ENCODE measurements around the gene TNFRSF18.

The TNFRSF18 gene

DNA sequence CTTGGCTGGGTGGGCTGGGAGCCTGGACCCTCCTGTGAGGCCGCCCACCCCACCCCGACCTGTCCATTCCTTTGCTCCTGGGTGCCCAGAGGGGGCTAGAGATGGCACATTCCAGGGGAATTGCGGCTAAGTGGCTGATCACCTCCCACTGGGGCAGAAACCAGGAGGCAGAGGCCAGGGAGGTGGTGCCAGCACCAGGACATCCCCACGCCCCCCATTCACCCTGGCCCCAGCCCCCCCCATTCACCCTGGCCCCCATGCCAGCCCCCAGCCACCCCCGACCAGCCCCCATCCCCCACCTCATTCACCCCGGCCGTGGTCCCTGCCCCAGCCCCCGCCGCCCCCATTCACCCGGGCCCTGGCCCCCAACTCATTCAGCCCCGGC, 33.9 kb upstream of the TNFRSF18 start:
- DNase-seq: no peak

GRCh38 chr1:1239614-1240347, 33.4 kb upstream of the TNFRSF18 start:
- no peak for DNase-seq

DNA sequence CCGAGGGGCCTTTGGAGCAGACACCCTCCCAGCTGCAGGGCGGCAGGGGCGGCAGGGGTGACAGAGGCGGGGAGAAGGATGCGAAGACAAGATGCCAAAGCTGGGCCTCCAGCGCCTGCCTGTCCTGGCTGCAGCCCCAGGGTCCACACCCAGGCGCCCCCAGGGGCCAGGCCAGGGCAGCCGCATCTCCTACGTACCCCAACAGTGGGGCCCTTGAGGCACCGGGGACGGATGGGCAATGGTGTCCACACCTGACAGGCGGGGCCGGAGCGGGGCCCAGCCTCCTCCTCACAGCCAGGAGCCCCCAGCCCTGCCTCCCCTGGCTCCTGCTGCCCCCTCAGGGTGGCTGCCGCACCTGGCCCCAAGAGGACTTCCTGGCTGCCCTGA, 32.8 kb upstream of the TNFRSF18 start:
- DNase-seq: no peak

DNA sequence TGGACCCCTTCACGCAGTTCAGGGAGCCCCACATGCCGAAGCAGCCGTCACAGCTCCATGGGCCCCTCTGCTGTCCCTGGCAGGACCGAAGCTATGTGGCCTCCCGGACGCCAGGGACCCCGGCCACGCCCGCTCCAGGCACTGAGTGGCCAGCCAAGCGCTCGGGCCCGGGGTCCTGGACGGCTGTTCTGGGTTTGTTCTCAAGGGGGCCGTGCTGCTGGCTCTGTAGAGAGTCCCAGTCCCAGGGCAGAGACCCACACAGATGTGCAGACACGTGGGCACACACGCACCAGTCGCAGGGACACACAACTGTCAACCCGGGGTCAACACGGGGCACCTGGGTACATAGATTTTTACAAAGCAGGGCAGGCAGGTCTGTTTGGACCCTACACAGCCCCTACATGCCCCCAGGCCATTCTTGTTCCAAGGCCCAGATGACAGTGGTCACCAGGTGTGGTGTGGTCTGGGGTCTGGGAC, 32.3 kb upstream of the TNFRSF18 start:
- DNase-seq: no peak

GRCh38 chr1:1237874-1238701, 31.7 kb upstream of the TNFRSF18 start:
- DNase-seq: no peak

- no peak for DNase-seq
Observed at GRCh38 chr1:1236945-1237873, 30.8 kb upstream of the TNFRSF18 start.

- no peak for DNase-seq
Observed at GRCh38 chr1:1236176-1236763, 29.9 kb upstream of the TNFRSF18 start.

DNA sequence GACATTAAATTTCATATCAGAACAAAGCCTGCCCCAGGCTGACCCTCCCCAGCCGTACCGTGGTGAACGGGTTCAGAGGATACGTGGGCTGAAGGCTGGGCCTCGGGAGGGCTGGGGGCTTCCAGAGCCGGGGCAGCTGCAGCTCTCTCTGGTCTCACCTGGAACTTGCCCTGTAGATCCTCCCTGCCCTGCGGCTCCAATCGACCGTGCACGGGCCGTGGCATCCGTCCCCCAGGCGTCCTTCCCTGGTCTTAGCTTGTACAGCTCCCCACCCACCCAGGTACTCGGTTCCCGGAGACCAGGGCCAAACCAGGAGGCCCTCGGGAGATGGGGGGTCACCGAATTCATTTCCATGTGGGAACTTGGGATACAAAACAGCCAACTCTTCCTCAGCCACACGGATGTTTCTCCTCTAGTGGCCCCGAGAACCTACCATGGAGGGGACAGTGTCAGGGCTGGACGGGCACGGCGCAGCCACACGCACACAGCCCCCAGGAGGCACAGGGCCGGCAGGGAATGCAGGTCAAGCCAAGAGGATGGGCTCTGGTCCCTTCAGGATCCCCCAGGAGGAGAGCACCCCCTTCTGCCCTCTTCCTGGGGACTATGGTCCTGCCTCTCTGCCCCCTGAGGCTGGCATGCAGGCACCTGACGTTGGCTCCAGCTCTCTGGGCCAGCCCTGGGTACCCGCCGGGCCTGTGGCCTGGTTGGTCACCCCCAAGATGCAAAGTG, 28.8 kb upstream of the TNFRSF18 start:
- DNase-seq: no peak

- no peak for DNase-seq
Observed at GRCh38 chr1:1234180-1234808, 27.9 kb upstream of the TNFRSF18 start.

- DNase-seq: no peak
Observed at GRCh38 chr1:1233567-1233892, 27.1 kb upstream of the TNFRSF18 start.

DNA sequence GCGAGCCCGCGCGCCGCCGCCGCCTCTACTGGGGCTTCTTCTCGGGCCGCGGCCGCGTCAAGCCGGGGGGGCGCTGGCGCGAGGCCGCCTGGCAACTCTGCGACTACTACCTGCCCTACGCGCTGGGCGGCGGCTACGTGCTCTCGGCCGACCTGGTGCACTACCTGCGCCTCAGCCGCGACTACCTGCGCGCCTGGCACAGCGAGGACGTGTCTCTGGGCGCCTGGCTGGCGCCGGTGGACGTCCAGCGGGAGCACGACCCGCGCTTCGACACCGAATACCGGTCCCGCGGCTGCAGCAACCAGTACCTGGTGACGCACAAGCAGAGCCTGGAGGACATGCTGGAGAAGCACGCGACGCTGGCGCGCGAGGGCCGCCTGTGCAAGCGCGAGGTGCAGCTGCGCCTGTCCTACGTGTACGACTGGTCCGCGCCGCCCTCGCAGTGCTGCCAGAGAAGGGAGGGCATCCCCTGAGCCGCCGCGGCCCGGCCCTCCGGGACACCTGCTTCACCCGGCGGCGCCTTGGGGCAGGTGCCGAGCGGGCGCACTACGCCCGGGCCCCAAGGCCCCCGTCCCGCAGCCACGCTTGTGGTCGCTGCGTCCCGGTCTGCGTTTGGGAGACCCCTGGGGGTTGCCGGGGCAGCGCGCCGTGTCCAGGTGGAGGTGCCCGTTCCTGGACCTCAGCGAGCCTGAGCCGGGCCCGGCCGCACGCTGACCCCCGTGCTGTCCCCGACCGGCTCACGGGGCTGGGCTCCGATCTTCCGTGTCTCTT, 26.6 kb upstream of the TNFRSF18 start:
- DNase-seq: no peak

DNA sequence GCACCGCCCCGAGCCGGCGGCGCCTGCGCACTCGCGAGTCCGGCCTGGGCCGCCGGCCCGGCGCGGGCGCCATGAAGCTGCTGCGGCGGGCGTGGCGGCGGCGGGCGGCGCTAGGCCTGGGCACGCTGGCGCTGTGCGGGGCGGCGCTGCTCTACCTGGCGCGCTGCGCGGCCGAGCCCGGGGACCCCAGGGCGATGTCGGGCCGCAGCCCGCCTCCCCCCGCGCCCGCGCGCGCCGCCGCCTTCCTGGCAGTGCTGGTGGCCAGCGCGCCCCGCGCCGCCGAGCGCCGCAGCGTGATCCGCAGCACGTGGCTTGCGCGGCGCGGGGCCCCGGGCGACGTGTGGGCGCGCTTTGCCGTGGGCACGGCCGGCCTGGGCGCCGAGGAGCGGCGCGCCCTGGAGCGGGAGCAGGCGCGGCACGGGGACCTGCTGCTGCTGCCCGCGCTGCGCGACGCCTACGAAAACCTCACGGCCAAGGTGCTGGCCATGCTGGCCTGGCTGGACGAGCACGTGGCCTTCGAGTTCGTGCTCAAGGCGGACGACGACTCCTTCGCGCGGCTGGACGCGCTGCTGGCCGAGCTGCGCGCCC, 25.9 kb upstream of the TNFRSF18 start, which contains the start of gene B3GALT6:
Gene B3GALT6, plus strand, starts transcription at position 30 of the 588 bp plus-strand sequence. Its CDS starts 42 bp downstream, at position 72.
- no peak for DNase-seq

GRCh38 chr1:1231400-1232207, 25.2 kb upstream of the TNFRSF18 start, which contains the start of gene SDF4:
TSS of gene SDF4 (minus strand) at chr1:1232001. CDS start at chr1:1228772, 3,229 bp downstream.
- DNase-seq: peak; percentile 97

DNA sequence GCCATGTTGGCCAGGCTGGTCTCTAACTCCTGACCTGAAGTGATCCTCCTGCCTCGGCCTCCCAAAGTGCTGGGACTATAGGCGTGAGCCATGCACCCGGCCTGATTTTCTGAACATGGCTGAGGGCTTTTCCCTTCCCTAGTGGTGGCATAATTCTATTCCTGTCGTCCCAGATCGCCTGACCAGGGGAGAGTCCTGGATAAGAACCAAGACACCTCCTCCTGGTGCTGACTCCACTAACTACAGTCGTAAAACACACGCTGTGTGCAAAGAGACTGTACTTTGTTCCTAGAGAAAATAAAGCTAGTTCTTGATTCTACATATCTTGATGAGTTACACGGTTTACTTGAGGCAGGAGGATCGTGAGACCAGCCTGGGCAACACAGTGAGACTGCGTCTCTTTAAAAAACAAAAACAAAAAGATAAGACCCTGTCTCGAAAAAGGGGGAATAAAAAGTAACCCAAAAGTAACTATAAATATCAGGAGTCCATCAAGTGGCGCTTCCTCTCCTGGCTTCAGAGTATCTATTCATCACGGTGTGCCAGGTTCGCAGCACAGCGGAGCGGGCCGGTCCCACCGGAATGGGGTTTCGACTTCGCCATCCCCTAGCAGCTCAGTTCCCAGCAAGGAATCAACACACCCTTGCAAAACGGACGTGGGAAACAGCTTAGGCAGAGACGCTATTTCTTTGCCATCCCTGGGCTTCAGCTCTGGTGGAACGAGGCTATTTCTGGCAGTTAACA, 24.4 kb upstream of the TNFRSF18 start:
- DNase-seq: no peak

GRCh38 chr1:1229770-1230169, 23.4 kb upstream of the TNFRSF18 start:
- no peak for DNase-seq

DNA sequence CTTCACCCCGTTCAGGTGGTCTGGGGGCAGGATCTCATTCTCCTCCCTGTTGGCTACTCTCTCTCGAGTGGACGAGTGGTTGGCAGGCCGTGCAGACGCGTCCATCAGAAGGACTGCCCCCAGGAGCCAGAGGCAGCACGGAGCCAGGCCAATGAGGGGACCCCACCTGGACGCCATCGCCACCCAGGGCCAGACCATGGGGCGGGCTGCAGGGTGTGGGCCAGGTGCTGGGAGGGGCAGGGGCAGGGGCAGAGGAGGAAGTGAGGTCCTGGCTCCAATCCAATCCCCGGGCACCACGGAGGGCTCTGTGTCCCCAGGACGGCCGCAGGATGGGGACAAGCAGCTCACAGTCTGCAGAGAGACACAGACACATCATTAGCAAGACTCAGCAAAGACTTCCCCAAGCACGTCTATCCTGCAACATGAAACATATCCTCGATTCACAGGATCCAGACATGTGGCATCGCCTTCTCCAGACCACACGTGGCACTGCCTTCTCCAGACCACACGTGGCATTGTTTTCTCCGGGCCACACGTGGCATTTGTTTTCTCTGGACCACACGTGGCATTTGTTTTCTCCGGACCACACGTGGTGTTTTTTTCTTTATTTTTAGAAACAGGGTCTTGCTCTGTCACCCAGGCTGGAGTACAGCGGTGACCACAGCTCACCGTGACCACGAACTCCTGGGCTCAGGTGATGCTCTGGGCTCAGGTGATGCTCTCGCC, 22.4 kb upstream of the TNFRSF18 start:
- DNase-seq: no peak

DNA sequence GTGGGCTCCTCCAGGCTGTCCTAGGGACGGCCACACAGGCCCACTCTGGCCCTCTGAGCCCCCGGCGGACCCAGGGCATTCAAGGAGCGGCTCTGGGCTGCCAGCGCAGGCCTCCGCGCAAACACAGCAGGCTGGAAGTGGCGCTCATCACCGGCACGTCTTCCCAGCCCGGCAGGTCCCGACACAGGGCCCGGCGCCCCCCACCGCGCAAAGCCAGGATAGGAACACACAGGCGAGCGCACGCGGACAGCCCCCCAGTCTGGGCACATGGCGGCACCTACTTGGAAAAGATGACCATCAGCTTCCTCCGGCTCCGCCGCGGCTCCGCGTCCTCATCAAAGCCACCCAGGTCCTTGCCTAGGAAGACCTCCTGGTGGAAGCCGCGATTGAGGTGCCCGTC, 21.8 kb upstream of the TNFRSF18 start:
- no peak for DNase-seq

DNA sequence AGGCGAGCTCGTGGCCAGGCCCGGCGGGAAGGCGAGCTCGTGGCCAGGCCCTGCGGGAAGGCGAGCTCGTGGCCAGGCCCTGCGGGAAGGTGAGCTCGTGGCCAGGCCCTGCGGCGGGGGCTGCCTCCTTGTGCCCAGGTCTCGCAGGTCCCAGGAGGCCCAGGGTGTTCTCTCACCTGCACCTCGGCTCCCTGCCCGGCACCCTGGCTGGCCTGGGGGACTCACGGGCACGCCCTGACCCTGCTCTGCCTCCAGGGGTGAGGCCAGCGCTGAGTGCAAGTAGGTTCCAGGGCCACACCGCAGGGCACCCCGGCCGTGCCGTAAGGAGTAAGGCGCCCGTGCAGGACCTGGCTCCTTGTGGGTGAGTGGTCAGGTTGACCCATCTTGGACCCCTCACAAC, 21.0 kb upstream of the TNFRSF18 start:
- DNase-seq: no peak

All from CD4-positive, alpha-beta T cell treated with Interleukin-21 for 1 hour (primary cell).